Motor neuron (in vitro differentiated cells): ENCODE results near the gene SLC30A7. TPM values are rescaled to one million over a fixed set of nuclear protein-coding genes. Genes with fewer than 3 reads are reported as not detected.
A peak's percentile ranks its signal among the peaks of the same experiment; 100 is the strongest.
"Not testable (repeated sequence)": the region's sequence is repeated elsewhere in the genome, so short reads cannot be mapped to it uniquely, and the experiment has no call there.

Experiments
- ATAC-seq, 8 experiments: fragments of 200-7000 bp; cut with Tn5 transposase; replicated peaks in 6 of 8; 2 replicates each; pipeline ENCODE4 v1.8.0; 2021; ENCODE audit warnings: mild to moderate bottlenecking in 8 of 8, moderate library complexity in 8 of 8
- H3K27ac ChIP-seq, 2 donors: fragments of 250-450 bp; sonication (Bioruptor Pico); 2 replicates each; pipeline ENCODE4 v1.9.0; 2021; ENCODE audit warnings: antibody characterized with exemption in 2 of 2, mild to moderate bottlenecking in 2 of 2, moderate library complexity in 1 of 2
- H3K4me1 ChIP-seq, 2 donors: fragments of 250-450 bp; sonication (Bioruptor Pico); replicated peaks in 1 of 2; 2 replicates each; pipeline ENCODE4 v1.6.1; 2021; ENCODE audit warnings: antibody characterized with exemption in 2 of 2, mild to moderate bottlenecking in 2 of 2, moderate library complexity in 1 of 2
- H3K4me3 ChIP-seq, 5 donors: fragments of 250-450 bp; sonication (Bioruptor Pico); 2 replicates each; pipeline ENCODE4 v1.9.0; 2021; ENCODE audit warnings: antibody characterized with exemption in 5 of 5, mild to moderate bottlenecking in 5 of 5, moderate library complexity in 4 of 5
- WGBS, 10 experiments: fragments of 450-650 bp; shearing (Covaris generic); methylation state at CpG; one replicate each; pipeline ENCODE4 v1.0.0; 2022; 5-methylcytosine and 5-hydroxymethylcytosine counted together
- in situ Hi-C, 9 experiments: fragments of 400-800 bp; cut with MboI; loops; one replicate each; pipeline ENCODE4 v1.15.0; 2021; ENCODE audit warnings: low sequenced_read_pairs in 9 of 9, low pct_unique_long_range_greater_than_20kb in 2 of 9; ENCODE audit not compliant: unreplicated experiment in 9 of 9
- total RNA-seq, 8 experiments: library from RNA; unstranded; fragments of 300-600 nt; gene quantifications; 2 replicates each; pipeline versions ENCODE4 v1.2.3 to v1.2.4, GENCODE V29; 2022

The SLC30A7 gene
- total RNA-seq, 8 experiments from 2014 or later, result 19.6 to 27.0 (median 21.1) TPM

DNA sequence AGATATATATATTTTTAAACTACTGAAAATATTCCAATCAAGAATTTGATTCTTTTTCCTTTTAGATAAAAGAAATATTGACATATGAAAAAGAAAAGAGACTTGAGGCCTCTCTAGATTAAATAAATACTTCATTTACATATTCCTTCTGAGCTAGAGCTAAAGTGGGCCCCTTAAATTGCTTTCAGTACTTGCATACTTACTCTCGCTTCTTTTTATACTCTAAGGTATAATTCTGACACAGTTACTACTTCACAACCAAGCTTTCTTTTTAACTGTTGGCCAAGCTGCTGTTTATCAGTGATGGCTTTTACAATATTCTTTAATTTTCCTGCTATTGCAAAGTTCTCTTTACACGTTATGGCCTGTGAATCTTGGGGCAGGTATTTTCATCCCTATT lies 25.9 kb upstream of the SLC30A7 start:
- H3K27ac ChIP-seq, result no peak overlapping the region
- ATAC-seq, result no peak
- H3K4me1 ChIP-seq, result peaks cover 2 to 34% of the 10 kb centered on the region in 2 donors
- 40 to 100% (median 85%) methylated on average over 1 to 2 of the region's 2 CpGs for WGBS, 10 experiments
- H3K4me3 ChIP-seq, result no peak overlapping the region
- in situ Hi-C loops, result loop anchor here (10.0 to 25.0 kb wide), 8 partner anchors 108 to 1065 kb away; no protein-coding TSS in a partner anchor

DNA sequence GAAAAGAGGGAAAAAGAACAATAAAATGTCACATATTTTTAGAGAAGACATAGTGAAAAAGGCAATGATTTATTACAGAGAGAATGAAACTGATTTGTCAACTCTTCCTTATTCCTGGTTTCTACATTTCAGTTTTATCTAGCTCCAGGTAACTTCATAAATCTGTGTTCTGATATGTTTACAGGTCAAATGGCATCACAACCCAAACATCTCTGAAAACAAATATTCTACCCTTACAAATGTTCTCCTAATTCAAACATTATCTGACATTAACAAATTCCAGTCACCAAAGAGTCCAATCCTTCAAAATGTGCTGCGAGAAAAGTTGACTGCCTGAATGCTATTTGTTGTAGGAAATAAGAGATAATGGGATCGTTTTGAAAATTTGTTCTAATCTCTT lies 21.5 kb upstream of the SLC30A7 start:
- Histone ChIP-seq H3K27ac (no peak overlapping the region), H3K4me1 (peaks cover 9 to 44% of the 10 kb centered on the region in 2 donors), H3K4me3 (no peak overlapping the region)
- no peak for ATAC-seq
- in situ Hi-C loops, result loop anchor here (25.0 kb wide), 5 partner anchors 112 to 1062 kb away; no protein-coding TSS in a partner anchor
- WGBS, 10 experiments, result 20 to 100% (median 78%) methylated on average over 1 to 2 of the region's 2 CpGs

DNA sequence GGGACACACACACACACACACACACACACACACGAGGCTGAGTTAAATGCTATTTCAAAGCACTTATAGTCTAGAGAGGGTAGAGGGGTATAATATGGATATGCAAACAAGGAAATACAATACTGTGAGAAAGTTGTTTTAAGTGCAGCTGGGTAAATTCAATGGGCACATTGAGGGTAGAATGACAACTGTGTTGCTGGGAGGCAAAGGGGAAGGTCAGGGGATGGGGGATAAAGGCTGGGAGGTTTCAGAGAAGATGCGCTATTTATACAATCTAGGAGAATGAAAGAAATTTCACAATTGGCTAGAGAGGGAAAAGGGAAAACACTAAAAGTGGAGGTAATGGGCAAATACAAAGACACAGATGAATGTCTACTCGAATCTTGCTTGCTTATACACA lies 20.7 kb upstream of the SLC30A7 start:
- in situ Hi-C loops, result no loop called here
- peak in 5 of 8 experiments; percentile 81 to 98 (median 96) for ATAC-seq
- H3K4me3 ChIP-seq, result no peak overlapping the region
- peak overlapping the region in 1 of 2 donors; percentile 9 for H3K27ac ChIP-seq
- peaks cover 9 to 38% of the 10 kb centered on the region in 2 donors for H3K4me1 ChIP-seq
- 0 to 94% (median 24%) methylated on average over 1 to 3 of the region's 3 CpGs; no CpG with 5 or more reads in 1 of the 10 experiments for WGBS, 10 experiments

DNA sequence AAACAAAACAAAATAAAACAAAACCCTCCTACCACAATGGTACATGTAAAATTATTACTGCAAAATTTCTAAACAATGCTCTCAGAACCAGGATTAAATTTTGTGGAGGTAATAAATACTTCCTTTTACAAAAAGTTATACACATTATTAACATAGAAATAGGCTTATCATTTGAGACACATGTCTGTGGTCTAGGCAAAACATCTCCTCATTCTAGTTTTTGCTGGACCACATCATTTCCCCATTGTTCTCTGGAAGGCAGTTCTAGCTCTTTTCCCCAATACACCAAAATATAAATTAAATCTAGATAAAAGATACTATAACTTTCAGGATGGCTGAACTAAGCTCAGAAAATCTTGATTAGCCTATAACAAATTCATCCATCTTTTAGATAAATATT lies 19.6 kb upstream of the SLC30A7 start:
- in situ Hi-C loops, result no loop called here
- no peak for ATAC-seq
- H3K4me1 ChIP-seq, result peaks cover 9 to 36% of the 10 kb centered on the region in 2 donors
- no peak overlapping the region for H3K4me3 ChIP-seq
- no peak overlapping the region for H3K27ac ChIP-seq

DNA sequence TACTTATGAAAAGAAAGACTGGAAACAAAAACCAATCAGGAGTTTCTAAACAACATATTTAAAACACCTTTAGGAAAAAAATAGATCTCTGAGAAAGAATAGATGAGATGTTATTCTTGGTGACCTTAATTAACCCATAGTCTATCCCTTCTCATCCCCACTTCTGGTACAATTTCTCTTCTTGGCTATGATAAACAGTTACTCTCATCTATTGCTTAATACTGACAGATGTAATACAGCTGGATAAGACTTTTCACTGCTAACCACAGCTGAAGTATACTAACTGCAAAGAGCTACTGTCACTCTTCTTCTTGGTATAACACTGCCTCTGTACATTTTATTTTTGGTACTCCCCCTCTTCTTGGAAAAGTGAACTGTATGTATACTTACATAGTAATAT lies 16.5 kb upstream of the SLC30A7 start:
- in situ Hi-C loops, result no loop called here
- Histone ChIP-seq H3K27ac (no peak overlapping the region), H3K4me3 (no peak overlapping the region), H3K4me1 (peaks cover 7 to 19% of the 10 kb centered on the region in 2 donors)
- ATAC-seq, result no peak

DNA sequence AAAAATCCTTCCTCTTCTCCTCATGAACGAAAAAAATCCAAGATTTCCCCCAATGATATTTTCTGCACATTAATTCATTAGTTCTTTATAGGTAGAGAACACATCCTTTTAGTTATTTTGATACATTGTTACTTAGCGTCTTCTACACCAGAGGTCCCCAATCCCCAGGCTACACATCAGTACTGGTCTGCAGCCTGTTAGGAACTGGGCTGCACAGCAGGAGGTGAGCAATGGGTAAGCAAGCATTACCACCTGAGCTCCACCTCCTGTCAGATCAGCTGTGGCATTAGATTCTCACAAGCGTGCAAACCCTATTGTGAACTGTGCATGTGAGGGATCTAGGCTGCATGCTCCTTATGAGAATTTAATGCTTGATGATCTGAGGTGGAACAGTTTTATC lies 14.2 kb upstream of the SLC30A7 start:
- Histone ChIP-seq H3K27ac (no peak overlapping the region), H3K4me1 (no peaks in the 10 kb centered on the region), H3K4me3 (no peak overlapping the region)
- ATAC-seq, result no peak
- in situ Hi-C loops, result no loop called here
- WGBS, 10 experiments, result 83 to 100% (median 100%) methylated on average over 1 to 3 of the region's 3 CpGs; no CpG with 5 or more reads in 1 of the 10 experiments

DNA sequence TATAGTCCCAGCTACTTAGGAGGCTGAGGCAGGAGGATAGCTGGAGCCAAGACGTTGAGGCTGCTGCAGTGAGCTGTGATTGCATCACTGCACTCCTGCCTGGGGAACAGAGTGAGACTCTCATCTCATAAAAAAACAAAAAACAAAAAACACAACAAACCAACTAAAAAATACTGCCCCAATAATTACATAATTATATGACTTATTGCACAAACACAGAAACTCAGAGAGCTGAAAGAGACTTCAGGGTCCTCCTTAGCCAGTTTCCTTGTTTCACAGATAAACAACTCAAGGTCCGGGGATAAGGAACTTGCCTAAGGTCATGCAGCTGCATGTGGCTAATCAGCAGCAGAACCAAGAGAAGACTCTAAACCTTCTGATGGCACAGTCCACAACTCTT lies 13.2 kb upstream of the SLC30A7 start:
- in situ Hi-C loops, result no loop called here
- Histone ChIP-seq H3K4me1 (no peaks in the 10 kb centered on the region), H3K4me3 (no peak overlapping the region), H3K27ac (no peak overlapping the region)
- 27 to 100% (median 78%) methylated on average over 1 to 2 of the region's 2 CpGs; no CpG with 5 or more reads in 3 of the 10 experiments for WGBS, 10 experiments
- ATAC-seq, result no peak

DNA sequence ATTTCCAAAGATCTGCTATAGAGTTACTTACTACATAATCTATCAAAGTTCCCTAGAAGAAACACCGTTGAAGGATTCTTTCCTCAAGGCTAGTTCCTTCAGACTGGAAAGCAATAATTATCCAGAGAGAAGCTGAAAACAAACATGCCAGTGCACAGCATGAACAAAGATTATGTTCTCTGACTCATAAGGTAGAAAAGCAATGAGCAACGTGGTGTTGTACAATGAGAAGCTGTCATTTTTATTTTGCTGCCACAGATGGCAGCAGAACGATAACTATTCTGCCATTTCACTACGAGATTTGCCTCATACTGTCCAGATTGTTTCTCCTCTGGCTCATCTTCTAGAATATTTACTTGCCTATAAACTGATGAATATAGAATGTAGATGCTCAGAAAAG lies 11.9 kb upstream of the SLC30A7 start:
- in situ Hi-C loops, result no loop called here
- Histone ChIP-seq H3K4me3 (no peak overlapping the region), H3K27ac (no peak overlapping the region), H3K4me1 (no peaks in the 10 kb centered on the region)
- 51 to 90% (median 80%) methylated on average over 2 to 4 of the region's 4 CpGs for WGBS, 10 experiments
- peak in 7 of 8 experiments; percentile 31 to 81 (median 58) for ATAC-seq

DNA sequence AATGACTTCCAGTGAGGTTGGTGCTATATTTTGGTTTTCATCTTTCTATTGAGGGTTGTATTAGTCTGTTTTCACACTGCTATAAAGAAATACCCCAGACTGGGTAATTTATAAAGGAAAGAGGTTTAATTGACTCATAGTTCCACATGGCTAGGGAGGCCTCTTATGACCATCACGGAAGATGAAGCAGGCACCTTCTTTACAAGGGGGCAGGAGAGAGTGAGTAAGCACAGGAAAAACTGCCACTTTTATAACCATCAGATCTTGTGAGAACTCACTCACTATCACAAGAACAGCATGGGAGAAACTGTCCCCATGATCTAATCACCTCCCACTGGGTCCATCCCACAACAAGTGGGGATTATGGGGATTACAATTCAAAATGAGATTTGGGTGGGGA lies 6.9 kb upstream of the SLC30A7 start:
- H3K4me3 ChIP-seq, in situ Hi-C loops, H3K27ac ChIP-seq, H3K4me1 ChIP-seq, ATAC-seq: not testable (repeated sequence)
- WGBS, 10 experiments, result 80 to 100% (median 100%) methylated on average over 1 of the region's 1 CpG; no CpG with 5 or more reads in 1 of the 10 experiments

DNA sequence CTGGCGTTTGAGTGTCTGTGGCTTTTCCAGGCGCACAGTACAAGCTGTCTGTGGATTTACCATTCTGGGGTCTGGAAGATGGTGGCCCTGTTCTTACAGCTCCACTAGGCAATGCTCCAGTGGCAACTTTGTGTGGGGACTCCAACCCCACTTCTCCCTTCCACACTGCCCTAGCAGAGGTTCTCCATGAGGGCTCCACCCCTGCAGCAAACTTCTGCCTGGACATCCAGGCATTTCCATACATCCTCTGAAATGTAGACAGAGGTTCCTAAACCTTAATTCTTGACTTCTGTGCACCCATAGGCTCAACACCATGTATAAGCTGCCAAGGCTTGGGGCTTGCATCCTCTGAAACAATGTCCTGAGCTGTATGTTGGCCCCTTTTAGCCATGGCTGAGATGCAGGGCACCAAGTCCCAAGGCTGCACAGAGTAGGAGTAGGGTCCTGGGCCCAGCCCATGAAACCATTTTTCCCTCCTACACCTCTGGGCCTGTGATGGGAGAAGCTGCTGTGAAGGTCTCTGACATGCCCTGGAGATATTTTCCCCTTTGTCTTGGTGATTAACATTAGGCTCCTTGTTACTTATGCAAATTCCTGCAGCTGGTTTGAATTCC lies 5.9 kb upstream of the SLC30A7 start:
- H3K4me1 ChIP-seq, ATAC-seq, in situ Hi-C loops, H3K27ac ChIP-seq, H3K4me3 ChIP-seq: not testable (repeated sequence)
- whole genome bisulfite sequencing, 10 experiments, result 80 to 100% (median 100%) methylated on average over 1 to 2 of the region's 2 CpGs; no CpG with 5 or more reads in 7 of the 10 experiments

DNA sequence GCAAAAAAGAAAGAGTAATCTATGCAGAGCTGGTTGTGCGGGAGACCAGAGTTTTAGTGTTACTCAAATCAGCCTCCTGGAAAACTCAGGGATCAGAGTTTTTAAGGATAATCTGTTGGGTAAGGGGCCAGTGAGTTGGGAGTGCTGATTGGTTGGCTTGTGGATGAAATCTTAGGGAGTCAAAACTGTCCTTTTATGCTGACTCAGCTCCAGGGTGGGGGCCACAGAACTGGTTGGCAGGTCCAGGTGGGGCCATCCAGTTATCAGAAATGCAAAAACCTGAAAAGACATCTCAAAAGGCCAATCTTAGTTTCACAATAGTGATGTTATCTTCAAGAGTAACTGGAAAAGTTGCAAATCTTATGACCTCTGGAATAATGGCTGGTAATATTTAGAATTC lies 4.5 kb upstream of the SLC30A7 start:
- ATAC-seq, result no peak
- in situ Hi-C loops, result no loop called here
- Histone ChIP-seq H3K4me3 (no peak overlapping the region), H3K27ac (no peak overlapping the region), H3K4me1 (peaks cover 3 to 9% of the 10 kb centered on the region in 2 donors)
- WGBS, 10 experiments, result 83 to 100% (median 100%) methylated on average over 1 of the region's 1 CpG; no CpG with 5 or more reads in 3 of the 10 experiments

DNA sequence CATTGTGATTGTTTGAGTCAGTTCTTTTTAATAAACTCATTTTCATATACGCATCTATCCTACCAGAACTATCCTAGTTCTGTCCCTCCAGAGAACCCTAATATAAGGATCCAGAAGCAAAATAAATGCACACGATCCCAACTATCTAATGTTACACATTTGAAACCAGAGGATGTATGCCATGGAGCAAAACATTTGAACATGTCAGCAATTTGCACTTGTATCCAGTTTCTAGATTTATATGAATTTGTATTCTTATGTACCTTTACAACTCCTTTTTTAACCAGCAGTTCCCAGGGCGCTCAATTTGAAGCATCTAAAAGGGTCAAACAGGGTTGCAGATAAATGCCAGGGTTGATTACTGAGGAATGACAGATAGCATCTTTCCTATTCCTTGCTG lies 3.3 kb upstream of the SLC30A7 start:
- WGBS, 10 experiments, result 93 to 100% (median 100%) methylated on average over 1 to 3 of the region's 3 CpGs; no CpG with 5 or more reads in 3 of the 10 experiments
- in situ Hi-C loops, result no loop called here
- no peak overlapping the region for H3K27ac ChIP-seq
- peaks cover 11 to 15% of the 10 kb centered on the region in 2 donors for H3K4me1 ChIP-seq
- ATAC-seq, result no peak
- H3K4me3 ChIP-seq, result no peak overlapping the region

DNA sequence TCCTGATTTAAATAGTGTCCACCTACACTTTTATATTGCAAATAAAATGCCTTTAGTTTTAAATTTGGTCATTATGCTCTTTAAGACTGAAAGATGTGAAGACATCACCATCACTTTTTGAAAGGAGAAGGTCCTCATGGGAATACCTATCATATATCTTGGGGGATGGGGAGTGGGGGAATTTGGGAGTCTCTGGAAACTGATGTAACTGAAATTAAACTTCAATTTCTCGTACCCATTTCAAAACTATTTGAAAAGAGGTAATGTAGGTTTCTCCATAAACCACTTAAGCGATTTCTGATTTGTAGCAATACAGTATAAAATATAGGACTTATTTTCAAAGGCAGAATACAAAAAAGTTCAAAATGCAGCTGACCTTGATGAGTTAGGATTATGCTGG lies 2.2 kb upstream of the SLC30A7 start:
- in situ Hi-C loops, result no loop called here
- no peak for ATAC-seq
- peaks cover 11 to 23% of the 10 kb centered on the region in 2 donors for H3K4me1 ChIP-seq
- peak overlapping the region; percentile 65 to 90 (median 84) for H3K4me3 ChIP-seq
- WGBS, 10 experiments, result 0 to 60% (median 8%) methylated on average over 1 to 2 of the region's 2 CpGs
- no peak overlapping the region for H3K27ac ChIP-seq
